ENCODE results near the gene MRPL9.

DNA sequence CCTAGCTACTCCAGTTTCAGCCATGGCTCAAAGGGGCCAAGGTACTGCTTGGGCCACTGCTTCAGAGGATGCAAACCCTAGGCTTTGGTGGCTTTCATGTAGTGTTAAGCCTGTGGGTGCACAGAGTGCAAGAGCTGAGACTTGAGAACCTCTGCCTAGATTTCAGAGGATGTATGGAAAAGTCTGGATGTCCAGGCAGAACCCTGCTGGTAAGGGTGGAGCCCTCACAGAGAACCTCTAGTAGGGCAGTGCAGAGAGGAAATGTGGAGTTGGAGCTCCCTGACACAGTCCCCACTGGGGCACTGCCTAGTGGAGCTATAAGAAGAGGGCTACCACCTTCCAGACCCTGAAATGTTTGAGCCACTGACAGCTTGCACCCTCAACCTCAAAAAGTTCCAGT is 25.8 kb downstream of the MRPL9 start:
- TF ChIP-seq, protein P1, sequence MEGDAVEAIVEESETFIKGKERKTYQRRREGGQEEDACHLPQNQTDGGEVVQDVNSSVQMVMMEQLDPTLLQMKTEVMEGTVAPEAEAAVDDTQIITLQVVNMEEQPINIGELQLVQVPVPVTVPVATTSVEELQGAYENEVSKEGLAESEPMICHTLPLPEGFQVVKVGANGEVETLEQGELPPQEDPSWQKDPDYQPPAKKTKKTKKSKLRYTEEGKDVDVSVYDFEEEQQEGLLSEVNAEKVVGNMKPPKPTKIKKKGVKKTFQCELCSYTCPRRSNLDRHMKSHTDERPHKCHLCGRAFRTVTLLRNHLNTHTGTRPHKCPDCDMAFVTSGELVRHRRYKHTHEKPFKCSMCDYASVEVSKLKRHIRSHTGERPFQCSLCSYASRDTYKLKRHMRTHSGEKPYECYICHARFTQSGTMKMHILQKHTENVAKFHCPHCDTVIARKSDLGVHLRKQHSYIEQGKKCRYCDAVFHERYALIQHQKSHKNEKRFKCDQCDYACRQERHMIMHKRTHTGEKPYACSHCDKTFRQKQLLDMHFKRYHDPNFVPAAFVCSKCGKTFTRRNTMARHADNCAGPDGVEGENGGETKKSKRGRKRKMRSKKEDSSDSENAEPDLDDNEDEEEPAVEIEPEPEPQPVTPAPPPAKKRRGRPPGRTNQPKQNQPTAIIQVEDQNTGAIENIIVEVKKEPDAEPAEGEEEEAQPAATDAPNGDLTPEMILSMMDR (IDR thresholded peaks at IDR 0.05; ENCODE audit: low read depth, low read length), result no peak
- TF ChIP-seq POLR2A (IDR thresholded peaks at IDR 0.05; ENCODE audit: extremely low read depth, insufficient read length), result no peak
